DOHH2 (cell line): ENCODE measurements around the gene TANC1.
A peak's percentile ranks its signal among the peaks of the same experiment; 100 is the strongest.

ENCODE experiments used
- H3F3A ChIP-seq: fragments of 200-600 bp; sonication (generic), shearing (Covaris generic); 2 replicates; pipeline ENCODE4 v1.6.0; 2016; ENCODE audit warnings: antibody characterized with exemption, mild to moderate bottlenecking; ENCODE audit not compliant: control insufficient read depth, insufficient read depth
- H3K27ac ChIP-seq: fragments of 200-600 bp; sonication (generic); 2 replicates; pipeline ENCODE4 v1.5.1; 2014; ENCODE audit warnings: low read depth, mild to moderate bottlenecking, low read length, moderate library complexity
- H3K27me3 ChIP-seq: fragments of 200-600 bp; sonication (generic); 2 replicates; pipeline ENCODE4 v1.6.1; 2014; ENCODE audit warnings: mild to moderate bottlenecking, low read length, mixed read lengths; ENCODE audit not compliant: control insufficient read depth
- H3K36me3 ChIP-seq: fragments of 200-600 bp; sonication (generic); 2 replicates; pipeline ENCODE4 v1.6.1; 2014; ENCODE audit warnings: mild to moderate bottlenecking, low read length, moderate library complexity, mixed read lengths; ENCODE audit not compliant: control insufficient read depth
- H3K4me1 ChIP-seq: fragments of 200-600 bp; sonication (generic); 2 replicates; pipeline ENCODE4 v1.6.1; 2014; ENCODE audit warnings: mild to moderate bottlenecking, low read length, mixed read lengths; ENCODE audit not compliant: control insufficient read depth
- H3K4me2 ChIP-seq: fragments of 200-600 bp; sonication (generic); 2 replicates; pipeline ENCODE4 v1.6.0; 2014; ENCODE audit warnings: mild to moderate bottlenecking, low read length, moderate library complexity
- H3K4me3 ChIP-seq: fragments of 200-600 bp; sonication (generic); 2 replicates; pipeline ENCODE4 v1.5.1; 2014; ENCODE audit warnings: mild to moderate bottlenecking, low read length, mixed read lengths
- H3K79me2 ChIP-seq: fragments of 200-600 bp; sonication (generic); 2 replicates; pipeline ENCODE4 v1.6.1; 2014; ENCODE audit warnings: mild to moderate bottlenecking, low read length, mixed read lengths; ENCODE audit not compliant: control insufficient read depth
- H3K9me2 ChIP-seq: fragments of 200-600 bp; sonication (generic); replicated peaks from 2 replicates; pipeline ENCODE4 v1.6.1; 2014; ENCODE audit warnings: mild to moderate bottlenecking, low read length, mixed read lengths; ENCODE audit not compliant: control insufficient read depth
- H3K9me3 ChIP-seq: fragments of 200-600 bp; sonication (generic); 2 replicates; pipeline ENCODE4 v1.6.1; 2014; ENCODE audit warnings: antibody characterized with exemption, low read length, mixed read lengths; ENCODE audit not compliant: control insufficient read depth, insufficient read depth
- H4K20me1 ChIP-seq: fragments of 200-600 bp; sonication (generic); 2 replicates; pipeline ENCODE4 v1.6.0; 2014; ENCODE audit warnings: low read depth, mild to moderate bottlenecking, antibody characterized with exemption, low read length, moderate library complexity; ENCODE audit not compliant: control insufficient read depth, insufficient read depth
- CTCF ChIP-seq: fragments of 200-600 bp; sonication (generic); IDR thresholded peaks from one replicate; pipeline ENCODE4 v1.5.1; 2014; ENCODE audit warnings: antibody characterized with exemption, mild to moderate bottlenecking, low read depth, low read length; ENCODE audit not compliant: poor library complexity, severe bottlenecking
- EZH2phosphoT487 ChIP-seq: fragments of 200-600 bp; sonication (generic); IDR thresholded peaks from 2 replicates; pipeline ENCODE4 v1.6.1; 2017; ENCODE audit warnings: borderline replicate concordance, mild to moderate bottlenecking, antibody characterized with exemption, low read length, moderate library complexity, mixed read lengths

TANC1 gene

GRCh38 chr2:158969715-158970240, 1.3 kb downstream of the TANC1 start:
- no peaks in the 10 kb centered on the region for H3K9me3 ChIP-seq
- peak overlapping the region; percentile 47 for H3K4me2 ChIP-seq
- H3K36me3 ChIP-seq = no peaks in the 10 kb centered on the region
- H3K9me2 ChIP-seq = no peaks in the 10 kb centered on the region
- no peaks in the 10 kb centered on the region for H3F3A ChIP-seq
- H3K27ac ChIP-seq = no peak overlapping the region
- H3K79me2 ChIP-seq = no peaks in the 10 kb centered on the region
- peaks cover 7% of the 10 kb centered on the region; the same call in 1 of the 2 replicates for H3K4me1 ChIP-seq
- peak overlapping the region; percentile 46; the same call in 1 of the 2 replicates for H3K4me3 ChIP-seq
- H4K20me1 ChIP-seq = no peaks in the 10 kb centered on the region
- 0 out of 2 replicates have a peak, but pooled peaks have one; percentile 2 for TF ChIP-seq EZH2phosphoT487
- no peak for TF ChIP-seq CTCF
- H3K27me3 ChIP-seq = peaks cover 55% of the 10 kb centered on the region

GRCh38 chr2:158970241-158970751, 1.9 kb downstream of the TANC1 start:
- Histone ChIP-seq H3K9me3 (no peaks in the 10 kb centered on the region), H3K27me3 (peaks cover 55% of the 10 kb centered on the region), H3K9me2 (no peaks in the 10 kb centered on the region), H4K20me1 (no peaks in the 10 kb centered on the region), H3K79me2 (no peaks in the 10 kb centered on the region), H3F3A (no peaks in the 10 kb centered on the region), H3K27ac (no peak overlapping the region), H3K4me3 (no peak overlapping the region), H3K4me1 (peaks cover 7% of the 10 kb centered on the region; the same call in 1 of the 2 replicates), H3K4me2 (no peak overlapping the region), H3K36me3 (no peaks in the 10 kb centered on the region)
- no peak for TF ChIP-seq CTCF
- no peak for TF ChIP-seq EZH2phosphoT487

- Histone ChIP-seq H4K20me1 (no peaks in the 10 kb centered on the region), H3K4me1 (peaks cover 7% of the 10 kb centered on the region; the same call in 1 of the 2 replicates), H3K4me3 (no peak overlapping the region), H3K27ac (no peak overlapping the region), H3K79me2 (no peaks in the 10 kb centered on the region), H3F3A (no peaks in the 10 kb centered on the region), H3K36me3 (no peaks in the 10 kb centered on the region), H3K4me2 (no peak overlapping the region), H3K9me3 (no peaks in the 10 kb centered on the region), H3K9me2 (no peaks in the 10 kb centered on the region), H3K27me3 (peaks cover 43% of the 10 kb centered on the region)
- TF ChIP-seq CTCF = no peak
- no peak for TF ChIP-seq EZH2phosphoT487
Observed at GRCh38 chr2:158973116-158973956, 4.9 kb downstream of the TANC1 start.
